Left lung (tissue), 10 donors: ENCODE measurements around the gene PLOD3. TPM values are rescaled to one million over a fixed set of nuclear protein-coding genes. Genes with fewer than 3 reads are reported as not detected.
"Not testable (repeated sequence)": the region's sequence is repeated elsewhere in the genome, so short reads cannot be mapped to it uniquely, and the experiment has no call there.

ENCODE experiments used
- ATAC-seq: fragments of 200-7000 bp; cut with Tn5 transposase; one replicate; pipeline ENCODE4 v1.9.1; 2020; ENCODE audit warnings: moderate library complexity
- DNase-seq, 4 donors: peaks; one replicate each; pipeline ENCODE4 v3.0.0-alpha.2; 2013 to 2020
- H3K27ac ChIP-seq, 2 donors: fragments of 200-600 bp; sonication (generic) in 1 of 2; one replicate each; pipeline versions ENCODE4 v1.5.0 to v1.8.0; 2020 to 2021
- H3K27me3 ChIP-seq, 2 donors: fragments of 200-600 bp; sonication (generic) in 1 of 2; one replicate each; pipeline versions ENCODE4 v1.5.0 to v1.8.0; 2020 to 2021
- H3K36me3 ChIP-seq, 2 donors: fragments of 200-600 bp; sonication (generic) in 1 of 2; one replicate each; pipeline versions ENCODE4 v1.5.0 to v1.8.0; 2020 to 2021
- H3K4me1 ChIP-seq, 2 donors: fragments of 200-600 bp; one replicate each; pipeline ENCODE4 v1.8.0; 2021
- H3K4me3 ChIP-seq, 2 donors: fragments of 200-600 bp; sonication (generic) in 1 of 2; one replicate each; pipeline versions ENCODE4 v1.5.0 to v1.8.0; 2020 to 2021; ENCODE audit warnings: mild to moderate bottlenecking in 1 of 2
- H3K9me3 ChIP-seq, 2 donors: fragments of 200-600 bp; sonication (generic) in 1 of 2; one replicate each; pipeline versions ENCODE4 v1.5.0 to v1.8.0; 2020 to 2021
- intact Hi-C, 2 donors: fragments of 100-400 bp; cut with DNase I; formaldehyde crosslinking; loops; one replicate each; pipeline versions ENCODE4 v1.11.2 to v1.14.2; 2022
- polyA plus RNA-seq, 6 donors: library from polyadenylated mRNA; unstranded; fragments of 120-200 nt; gene quantifications; one replicate each; pipeline ENCODE4 v1.2.1, GENCODE V29; 2013; ENCODE audit not compliant: insufficient read length in 6 of 6
- total RNA-seq, 2 donors: library from RNA; stranded (reverse); fragmentation: NEBNext Ultra II Directional; extraction: Animal tissue kit (Norgen Biotek cat#: 25700); gene quantifications; one replicate each; pipeline ENCODE4 v1.2.1, GENCODE V29; 2021
- TF ChIP-seq, protein P1 (sequence below), 2 donors: fragments of 200-600 bp; sonication (generic) in 1 of 2; IDR thresholded peaks; one replicate each; pipeline versions ENCODE4 v1.5.0 to v1.8.0; 2021; ENCODE audit warnings: antibody characterized with exemption in 2 of 2
- donor health status: DM: no; HTN: yes; CAD: no.
- donor health status: DM: no; HTN: no; CAD: no.

The PLOD3 gene
- total and polyA plus RNA-seq, 8 donors: 60.9 to 120 (median 66.2) TPM

DNA sequence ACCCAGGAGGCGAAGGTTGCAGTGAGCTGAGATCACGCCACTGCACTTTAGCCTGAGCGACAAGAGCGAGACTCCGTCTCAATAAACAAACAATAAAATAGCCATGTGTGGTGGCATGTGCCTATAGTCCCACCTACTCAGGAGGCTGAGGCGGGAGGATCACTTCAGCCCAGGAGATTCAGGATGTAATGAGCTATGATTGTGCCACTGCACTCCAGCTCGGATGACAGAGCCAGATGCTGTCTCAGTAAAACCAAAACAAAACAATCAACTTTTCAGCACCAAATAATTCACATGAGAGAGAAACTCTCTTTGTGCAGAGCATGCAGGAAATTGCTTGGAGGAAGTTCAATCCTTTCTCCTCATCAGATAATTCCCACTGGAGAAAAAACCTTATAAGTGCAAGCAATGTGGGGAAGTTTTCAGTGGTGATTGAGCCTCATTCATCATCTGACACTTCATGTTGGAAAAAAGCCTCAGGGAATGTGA lies 40.9 kb upstream of the PLOD3 start:
- Histone ChIP-seq H3K36me3 (no peaks in the 10 kb centered on the region), H3K4me3 (no peak overlapping the region), H3K27ac (no peak overlapping the region), H3K27me3 (peaks cover 0 to under 1% of the 10 kb centered on the region in 2 donors), H3K4me1 (no peaks in the 10 kb centered on the region), H3K9me3 (no peaks in the 10 kb centered on the region)
- DNase-seq (peak in 2 of 4 donors; percentile 72 to 81), ATAC-seq (no peak)
- intact Hi-C loops: no loop called here
- TF ChIP-seq, protein P1, sequence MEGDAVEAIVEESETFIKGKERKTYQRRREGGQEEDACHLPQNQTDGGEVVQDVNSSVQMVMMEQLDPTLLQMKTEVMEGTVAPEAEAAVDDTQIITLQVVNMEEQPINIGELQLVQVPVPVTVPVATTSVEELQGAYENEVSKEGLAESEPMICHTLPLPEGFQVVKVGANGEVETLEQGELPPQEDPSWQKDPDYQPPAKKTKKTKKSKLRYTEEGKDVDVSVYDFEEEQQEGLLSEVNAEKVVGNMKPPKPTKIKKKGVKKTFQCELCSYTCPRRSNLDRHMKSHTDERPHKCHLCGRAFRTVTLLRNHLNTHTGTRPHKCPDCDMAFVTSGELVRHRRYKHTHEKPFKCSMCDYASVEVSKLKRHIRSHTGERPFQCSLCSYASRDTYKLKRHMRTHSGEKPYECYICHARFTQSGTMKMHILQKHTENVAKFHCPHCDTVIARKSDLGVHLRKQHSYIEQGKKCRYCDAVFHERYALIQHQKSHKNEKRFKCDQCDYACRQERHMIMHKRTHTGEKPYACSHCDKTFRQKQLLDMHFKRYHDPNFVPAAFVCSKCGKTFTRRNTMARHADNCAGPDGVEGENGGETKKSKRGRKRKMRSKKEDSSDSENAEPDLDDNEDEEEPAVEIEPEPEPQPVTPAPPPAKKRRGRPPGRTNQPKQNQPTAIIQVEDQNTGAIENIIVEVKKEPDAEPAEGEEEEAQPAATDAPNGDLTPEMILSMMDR (IDR thresholded peaks at IDR 0.05): no peak

- H3K9me3 ChIP-seq: no peaks in the 10 kb centered on the region
- intact Hi-C loops: no loop called here
- H3K36me3 ChIP-seq: no peaks in the 10 kb centered on the region
- H3K27me3 ChIP-seq: no peaks in the 10 kb centered on the region
- ATAC-seq: no peak
- H3K4me3 ChIP-seq: no peak overlapping the region
- peaks cover 8 to 14% of the 10 kb centered on the region in 2 donors for H3K4me1 ChIP-seq
- no peak overlapping the region for H3K27ac ChIP-seq
- no peak for DNase-seq
- TF ChIP-seq, protein P1 (IDR thresholded peaks at IDR 0.05): no peak
These were observed 38.4 kb upstream of the PLOD3 start for GRCh38 chr7:101255796-101256195.

DNA sequence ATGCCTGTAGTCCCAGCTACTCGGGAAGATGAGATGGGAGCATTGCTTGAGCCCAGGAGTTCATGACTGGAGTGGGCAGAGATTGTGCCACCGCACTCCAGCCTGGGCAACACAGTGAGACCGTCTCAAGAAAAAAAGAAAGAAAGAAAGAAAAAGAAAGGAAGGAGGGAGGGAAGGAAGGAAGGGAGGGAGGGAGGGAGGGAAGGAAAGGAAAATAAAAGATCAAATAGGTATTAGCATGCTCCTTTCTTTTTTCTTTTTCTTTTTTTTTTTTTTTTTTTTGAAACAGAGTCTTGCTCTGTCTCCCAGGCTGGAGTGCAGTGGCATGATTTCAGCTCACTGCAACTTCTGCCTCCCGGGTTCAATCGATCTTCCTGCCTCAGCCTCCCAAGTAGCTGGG lies 35.8 kb upstream of the PLOD3 start:
- H3K27me3 ChIP-seq, H3K27ac ChIP-seq, DNase-seq, intact Hi-C loops, H3K9me3 ChIP-seq, ATAC-seq: not testable (repeated sequence)
- Histone ChIP-seq H3K36me3 (peaks cover 0 to 23% of the 10 kb centered on the region in 2 donors), H3K4me1 (peaks cover 14 to 32% of the 10 kb centered on the region in 2 donors), H3K4me3 (peak overlapping the region in 1 of 2 donors; percentile 97)

DNA sequence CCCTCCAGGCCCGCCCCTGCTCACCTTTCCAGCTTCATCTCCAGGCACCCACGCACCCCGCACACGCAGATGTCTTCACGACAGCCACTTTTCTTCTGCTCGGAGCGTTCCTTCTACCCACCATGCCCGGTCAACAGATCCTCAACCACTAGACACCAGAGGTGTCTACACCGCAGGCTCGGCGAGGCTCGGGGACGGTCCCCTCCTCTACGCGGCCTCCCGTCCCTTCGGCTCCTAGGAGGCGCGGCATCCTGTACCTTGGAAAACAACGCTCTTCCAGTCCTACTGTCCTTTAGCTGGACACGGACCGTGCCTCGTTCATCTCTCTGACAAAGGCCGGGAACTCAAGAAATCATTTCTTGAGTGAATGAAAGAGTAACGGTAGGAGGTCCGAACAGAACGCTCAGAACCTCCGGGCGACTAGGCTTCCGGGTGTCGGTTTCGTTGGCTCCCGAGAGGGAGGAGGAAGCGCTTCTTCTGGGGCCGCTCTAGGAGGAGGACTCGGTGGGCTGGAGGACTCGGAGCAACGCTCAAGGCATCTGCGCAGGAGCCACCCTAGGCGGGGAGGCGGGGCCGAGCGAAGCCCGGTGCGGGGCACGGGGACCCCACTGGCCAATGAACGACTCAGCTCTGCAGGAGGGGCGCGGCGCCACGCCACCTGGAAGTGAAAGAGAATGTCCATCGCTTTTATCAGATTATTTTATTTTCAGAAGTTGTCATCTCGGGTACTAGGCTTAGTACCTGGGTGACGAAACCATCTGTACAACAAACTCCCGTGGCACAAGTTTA lies 34.7 kb upstream of the PLOD3 start:
- DNase-seq (peak; percentile 96 to 99 (median 98)), ATAC-seq (peak; percentile 100)
- Histone ChIP-seq H3K4me1 (peaks cover 14 to 32% of the 10 kb centered on the region in 2 donors), H3K27me3 (no peaks in the 10 kb centered on the region), H3K4me3 (peak overlapping the region; percentile 62 to 97), H3K9me3 (no peaks in the 10 kb centered on the region), H3K36me3 (peaks cover 0 to 33% of the 10 kb centered on the region in 2 donors), H3K27ac (peak overlapping the region; percentile 69 to 86)
- TF ChIP-seq, protein P1 (IDR thresholded peaks at IDR 0.05): no peak
- intact Hi-C loops: no loop called here

DNA sequence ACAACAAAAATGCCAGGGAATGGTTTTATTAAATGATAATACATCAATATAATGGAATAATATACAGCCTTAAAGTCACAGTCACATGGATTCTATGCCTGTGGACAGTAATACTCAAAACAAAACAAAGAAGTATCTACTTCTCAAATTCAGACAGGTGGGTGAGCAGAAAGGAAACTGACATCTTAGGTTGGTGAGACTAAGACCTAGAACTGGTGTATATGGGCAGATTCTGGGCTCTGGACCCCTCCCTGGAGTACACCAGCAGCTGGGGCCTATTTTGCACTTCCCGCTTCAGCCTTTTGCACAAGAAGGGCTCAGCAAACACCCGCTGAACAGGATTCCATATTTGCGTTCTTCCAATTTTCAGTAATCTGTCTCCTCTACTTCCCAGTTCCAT lies 32.9 kb upstream of the PLOD3 start:
- no peak for ATAC-seq
- peaks cover 14 to 44% of the 10 kb centered on the region in 2 donors for H3K4me1 ChIP-seq
- DNase-seq: no peak
- no peaks in the 10 kb centered on the region for H3K9me3 ChIP-seq
- intact Hi-C loops: no loop called here
- H3K4me3 ChIP-seq: peak overlapping the region in 1 of 2 donors; percentile 97
- no peaks in the 10 kb centered on the region for H3K27me3 ChIP-seq
- no peak overlapping the region for H3K27ac ChIP-seq
- H3K36me3 ChIP-seq: peaks cover 0 to 34% of the 10 kb centered on the region in 2 donors
- TF ChIP-seq, protein P1 (IDR thresholded peaks at IDR 0.05): no peak
